Measurements from ENCODE around the gene PARP16. TPM values are rescaled to one million over a fixed set of nuclear protein-coding genes. Genes with fewer than 3 reads are reported as not detected.
"Not testable (repeated sequence)": the region's sequence is repeated elsewhere in the genome, so short reads cannot be mapped to it uniquely, and the experiment has no call there.

PARP16 gene
- total RNA-seq, 1 experiment from 2014 or later, result 5.8 TPM

DNA sequence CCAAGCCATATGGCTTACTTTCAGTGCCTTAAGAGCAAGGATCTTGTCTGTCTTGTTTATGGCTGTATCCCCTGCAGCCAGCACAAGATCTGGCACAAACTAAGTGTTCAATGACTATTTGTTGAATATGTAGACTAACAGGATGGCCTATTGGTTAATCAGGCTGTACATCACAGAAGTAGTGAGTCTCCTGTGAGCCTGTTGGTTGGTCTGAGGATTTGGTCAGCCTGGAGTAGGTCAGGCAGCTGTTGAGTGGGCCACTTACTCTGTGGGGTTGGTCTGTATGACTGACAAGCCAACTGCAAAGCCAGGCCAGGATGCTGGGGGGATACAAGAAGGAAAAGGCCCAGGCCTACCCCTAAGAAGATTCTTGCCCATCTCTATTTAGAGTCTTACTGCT, 42.0 kb downstream of the PARP16 start:
- DNase-seq, result no peak
- Mint-ChIP-seq H3K27me3 (ENCODE audit: unreplicated experiment) (no peaks in the 10 kb centered on the region), H3K4me1 (ENCODE audit: low read depth, unreplicated experiment) (no peaks in the 10 kb centered on the region), H3K36me3 (ENCODE audit: insufficient read depth, unreplicated experiment) (no peaks in the 10 kb centered on the region), H3K27ac (ENCODE audit: unreplicated experiment) (no peak overlapping the region), H3K4me3 (ENCODE audit: low read depth, unreplicated experiment) (no peak overlapping the region), H3K9me3 (ENCODE audit: low read depth, unreplicated experiment) (no peaks in the 10 kb centered on the region)
- BruUV-seq (replicated peaks), result no TSS peak
- intact Hi-C loops (cut with micrococcal nuclease; ENCODE audit: unreplicated experiment), result no loop called here
- no peak for TF ChIP-seq CTCF (IDR thresholded peaks at IDR 0.05; ENCODE audit: unreplicated experiment)
- CTCF ChIA-PET, result no interaction called here

GRCh38 chr15:65236443-65236842, 50.2 kb downstream of the PARP16 start:
- DNase-seq; H3K27ac Mint-ChIP-seq (ENCODE audit: unreplicated experiment); H3K4me3 Mint-ChIP-seq (ENCODE audit: low read depth, unreplicated experiment); H3K9me3 Mint-ChIP-seq (ENCODE audit: low read depth, unreplicated experiment); H3K36me3 Mint-ChIP-seq (ENCODE audit: insufficient read depth, unreplicated experiment); H3K27me3 Mint-ChIP-seq (ENCODE audit: unreplicated experiment); BruUV-seq (replicated peaks); H3K4me1 Mint-ChIP-seq (ENCODE audit: low read depth, unreplicated experiment); intact Hi-C loops (cut with micrococcal nuclease; ENCODE audit: unreplicated experiment): not testable (repeated sequence)
- CTCF ChIA-PET, result interaction anchor here (0.6 kb wide), 1 partner anchor 309 kb away, joined by 3 read pairs; no protein-coding TSS in a partner anchor

DNA sequence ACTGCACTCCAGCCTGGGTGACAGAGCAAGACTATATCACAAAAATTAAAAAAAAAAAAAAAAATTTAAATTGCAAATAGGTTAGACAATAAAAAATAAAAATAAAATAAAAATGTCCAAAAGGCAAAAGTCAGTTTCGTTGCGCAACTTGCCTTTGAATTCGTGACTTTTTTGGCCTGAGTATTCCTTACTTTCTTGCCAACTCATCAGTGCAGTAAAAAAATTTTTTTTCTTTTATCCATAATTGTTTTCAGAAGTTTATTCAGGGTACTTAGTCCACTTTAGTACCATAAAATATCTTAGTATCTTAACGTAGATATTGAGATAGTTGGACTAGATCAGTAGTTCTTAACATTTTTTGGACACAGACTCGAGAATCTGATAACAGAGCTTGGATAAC, 53.0 kb downstream of the PARP16 start:
- Mint-ChIP-seq H3K27ac (ENCODE audit: unreplicated experiment) (no peak overlapping the region), H3K9me3 (ENCODE audit: low read depth, unreplicated experiment) (no peaks in the 10 kb centered on the region), H3K27me3 (ENCODE audit: unreplicated experiment) (no peaks in the 10 kb centered on the region), H3K4me3 (ENCODE audit: low read depth, unreplicated experiment) (no peak overlapping the region), H3K36me3 (ENCODE audit: insufficient read depth, unreplicated experiment) (no peaks in the 10 kb centered on the region), H3K4me1 (ENCODE audit: low read depth, unreplicated experiment) (no peaks in the 10 kb centered on the region)
- intact Hi-C loops (cut with micrococcal nuclease; ENCODE audit: unreplicated experiment), result no loop called here
- CTCF ChIA-PET, result interaction anchor here (1.0 kb wide), 1 partner anchor 52 kb away, joined by 3 read pairs; no protein-coding TSS in a partner anchor
- no TSS peak for BruUV-seq (replicated peaks)
- DNase-seq, result no peak
- no peak for TF ChIP-seq CTCF (IDR thresholded peaks at IDR 0.05; ENCODE audit: unreplicated experiment)

GRCh38 chr15:65232520-65232919, 54.2 kb downstream of the PARP16 start:
- Mint-ChIP-seq H3K27ac (ENCODE audit: unreplicated experiment) (no peak overlapping the region), H3K4me3 (ENCODE audit: low read depth, unreplicated experiment) (no peak overlapping the region), H3K27me3 (ENCODE audit: unreplicated experiment) (no peaks in the 10 kb centered on the region), H3K9me3 (ENCODE audit: low read depth, unreplicated experiment) (no peaks in the 10 kb centered on the region), H3K4me1 (ENCODE audit: low read depth, unreplicated experiment) (no peaks in the 10 kb centered on the region), H3K36me3 (ENCODE audit: insufficient read depth, unreplicated experiment) (no peaks in the 10 kb centered on the region)
- no peak for DNase-seq
- no TSS peak for BruUV-seq (replicated peaks)
- intact Hi-C loops (cut with micrococcal nuclease; ENCODE audit: unreplicated experiment), result no loop called here
- CTCF ChIA-PET, result interaction anchor here (1.0 kb wide), 1 partner anchor 14 kb away, joined by 3 read pairs; no protein-coding TSS in a partner anchor
- TF ChIP-seq CTCF (IDR thresholded peaks at IDR 0.05; ENCODE audit: unreplicated experiment), result no peak

DNA sequence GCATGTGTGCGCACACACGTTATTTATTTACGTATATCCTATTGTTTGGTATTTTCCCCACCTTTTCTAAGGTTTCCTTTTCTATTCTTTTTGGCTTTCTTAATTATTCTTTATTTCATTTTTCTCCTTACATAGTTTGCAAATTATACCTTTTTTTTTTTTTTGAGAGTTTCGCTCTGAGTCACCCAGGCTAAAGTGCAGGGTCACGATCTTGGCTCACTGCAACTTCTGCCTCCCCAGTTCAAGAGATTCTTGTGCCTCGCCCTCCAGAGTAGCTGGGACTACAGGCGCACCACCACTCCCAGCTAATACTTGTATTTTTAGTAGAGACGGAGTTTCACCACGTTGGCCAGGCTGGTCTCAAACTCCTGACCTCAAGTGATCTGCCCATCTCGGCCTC, 55.4 kb downstream of the PARP16 start:
- TF ChIP-seq CTCF (IDR thresholded peaks at IDR 0.05; ENCODE audit: unreplicated experiment), result no peak
- no peak overlapping the region for H3K4me3 Mint-ChIP-seq (ENCODE audit: low read depth, unreplicated experiment)
- H3K9me3 Mint-ChIP-seq (ENCODE audit: low read depth, unreplicated experiment), result no peaks in the 10 kb centered on the region
- no peak for DNase-seq
- no TSS peak for BruUV-seq (replicated peaks)
- no peaks in the 10 kb centered on the region for H3K36me3 Mint-ChIP-seq (ENCODE audit: insufficient read depth, unreplicated experiment)
- H3K4me1 Mint-ChIP-seq (ENCODE audit: low read depth, unreplicated experiment), result no peaks in the 10 kb centered on the region
- intact Hi-C loops (cut with micrococcal nuclease; ENCODE audit: unreplicated experiment), result no loop called here
- H3K27me3 Mint-ChIP-seq (ENCODE audit: unreplicated experiment), result no peaks in the 10 kb centered on the region
- H3K27ac Mint-ChIP-seq (ENCODE audit: unreplicated experiment), result no peak overlapping the region
- CTCF ChIA-PET, result no interaction called here

GRCh38 chr15:65226901-65227300, 59.8 kb downstream of the PARP16 start:
- DNase-seq; BruUV-seq (replicated peaks); intact Hi-C loops (cut with micrococcal nuclease; ENCODE audit: unreplicated experiment); H3K36me3 Mint-ChIP-seq (ENCODE audit: insufficient read depth, unreplicated experiment); H3K9me3 Mint-ChIP-seq (ENCODE audit: low read depth, unreplicated experiment); H3K27ac Mint-ChIP-seq (ENCODE audit: unreplicated experiment); H3K4me3 Mint-ChIP-seq (ENCODE audit: low read depth, unreplicated experiment); CTCF ChIA-PET; H3K27me3 Mint-ChIP-seq (ENCODE audit: unreplicated experiment); H3K4me1 Mint-ChIP-seq (ENCODE audit: low read depth, unreplicated experiment): not testable (repeated sequence)
